ENCODE results near the gene DLD.
"Not testable (repeated sequence)": the region's sequence is repeated elsewhere in the genome, so short reads cannot be mapped to it uniquely, and the experiment has no call there.

- TF ChIP-seq CTCF (conservative IDR thresholded peaks at IDR 0.05; ENCODE audit: low read length); EZH2phosphoT487 (IDR thresholded peaks at IDR 0.05; ENCODE audit: borderline replicate concordance, low read depth, low read length): not testable (repeated sequence)
Measured at GRCh38 chr7:107848211-107848610, 42.8 kb upstream of the DLD start.
